BJ (cell line): ENCODE measurements around the gene CACNA1C. TPM values are rescaled to one million over a fixed set of nuclear protein-coding genes. Genes with fewer than 3 reads are reported as not detected.

Experiments
- CTCF ChIA-PET: fragments of 350-600 bp; formaldehyde crosslinking; extraction: SDS; loops from one replicate; lab custom pipeline; 2021; ENCODE audit warnings: antibody characterized with exemption, inconsistent platforms; lab: Yijun Ruan, JAX
- POLR2A ChIA-PET: fragments of 300-600 bp; sonication (Branson Sonifier 250); formaldehyde crosslinking; extraction: SDS; loops from one replicate; lab custom pipeline; 2021; ENCODE audit warnings: antibody characterized with exemption; lab: Charles Lee
- DNase-seq: peaks from one replicate; pipeline ENCODE4 v3.0.0-alpha.2; 2011; ENCODE audit warnings: low read depth
- H3K27me3 ChIP-seq: 2 replicates; pipeline ENCODE4 v1.6.0; 2011; ENCODE audit warnings: low read length; ENCODE audit not compliant: control insufficient read depth, insufficient read depth
- H3K36me3 ChIP-seq: 2 replicates; pipeline ENCODE4 v1.5.1; 2011; ENCODE audit warnings: low read length; ENCODE audit not compliant: control insufficient read depth, insufficient read depth
- H3K4me3 ChIP-seq: 2 replicates; pipeline ENCODE4 v1.5.1; 2011; ENCODE audit warnings: low read depth, mild to moderate bottlenecking, control low read depth, low read length
- CTCF ChIP-seq: IDR thresholded peaks from 2 replicates; pipeline ENCODE4 v1.5.1; 2011; ENCODE audit warnings: low read depth, mild to moderate bottlenecking, control low read depth, inconsistent platforms, low read length, moderate library complexity; ENCODE audit not compliant: insufficient read depth
- polyA plus RNA-seq: library from polyadenylated mRNA; depleted of rRNA; stranded (reverse); fragments of >200 nt; gene quantifications from 2 replicates; pipeline ENCODE4 v1.2.3, GENCODE V29; 2011

CACNA1C gene
- polyA plus RNA-seq, 1 experiment = 14.7 TPM

DNA sequence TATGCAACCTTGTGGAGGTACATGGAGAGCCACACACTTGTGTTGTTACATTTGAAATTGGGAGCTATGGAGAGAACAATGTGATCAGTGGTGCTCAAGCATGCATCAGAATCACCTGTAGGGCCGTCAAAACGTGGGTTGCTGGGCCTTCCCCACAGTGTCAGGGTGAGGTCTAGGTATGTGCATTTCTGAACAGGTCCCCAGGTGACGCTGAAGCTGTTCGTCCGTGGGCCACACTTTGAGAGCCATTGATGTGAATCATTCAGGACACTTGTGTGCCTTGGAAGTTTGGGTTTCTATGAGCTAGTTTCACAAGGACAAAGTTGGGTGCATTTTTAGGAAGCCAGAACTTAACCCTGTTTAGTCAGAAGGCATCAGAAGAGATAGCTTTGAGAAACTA is 450.2 kb downstream of the CACNA1C start:
- Histone ChIP-seq H3K27me3 (no peaks in the 10 kb centered on the region), H3K4me3 (no peak overlapping the region), H3K36me3 (peaks cover 13% of the 10 kb centered on the region)
- CTCF ChIA-PET = no interaction called here
- TF ChIP-seq CTCF = no peak
- POLR2A ChIA-PET = interaction anchor here (0.6 kb wide), 1 partner anchor 9 kb away, joined by 3 read pairs; no protein-coding TSS in a partner anchor
- DNase-seq = no peak

DNA sequence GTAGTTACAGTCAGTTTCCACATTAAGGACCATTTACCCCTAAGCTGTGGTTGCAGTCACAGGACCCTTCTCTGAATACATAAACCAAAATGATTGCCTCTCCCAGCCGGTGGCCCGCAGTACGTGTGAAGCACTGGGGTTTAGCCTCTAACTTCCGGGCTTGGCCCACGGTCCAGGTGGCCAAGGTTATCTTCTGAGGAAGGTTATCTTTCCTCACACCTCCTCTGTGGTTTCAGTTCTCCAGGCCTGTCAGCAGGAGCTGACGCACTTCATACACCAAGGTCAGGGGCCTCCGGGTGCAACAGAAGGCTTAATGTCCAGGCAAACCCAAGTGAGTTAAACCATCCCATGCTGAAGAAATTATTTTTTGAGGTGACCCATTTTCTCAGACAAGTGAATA is 451.0 kb downstream of the CACNA1C start:
- DNase-seq = no peak
- ChIA-PET CTCF (no interaction called here), POLR2A (no interaction called here)
- no peaks in the 10 kb centered on the region for H3K27me3 ChIP-seq
- H3K4me3 ChIP-seq = no peak overlapping the region
- H3K36me3 ChIP-seq = peaks cover 11% of the 10 kb centered on the region
- no peak for TF ChIP-seq CTCF

DNA sequence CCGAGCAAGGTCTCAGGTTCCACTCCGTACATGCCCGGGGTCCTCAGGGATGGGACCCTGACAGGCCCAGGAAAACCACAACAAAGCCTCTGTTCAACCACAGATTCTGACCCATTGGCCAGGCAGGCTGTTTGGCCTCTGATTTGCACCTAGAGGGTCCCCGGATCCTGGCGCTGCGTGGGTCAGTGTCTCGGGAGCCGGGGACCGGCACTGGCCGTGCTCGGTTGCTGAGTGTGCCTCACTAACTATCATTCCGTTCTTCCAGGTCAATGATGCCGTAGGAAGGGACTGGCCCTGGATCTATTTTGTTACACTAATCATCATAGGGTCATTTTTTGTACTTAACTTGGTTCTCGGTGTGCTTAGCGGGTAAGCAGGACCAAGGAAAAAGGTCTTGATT is 451.8 kb downstream of the CACNA1C start:
- DNase-seq = no peak
- ChIA-PET POLR2A (no interaction called here), CTCF (interaction anchor here (0.7 kb wide), 1 partner anchor 45 kb away, joined by 3 read pairs; no protein-coding TSS in a partner anchor)
- Histone ChIP-seq H3K27me3 (no peaks in the 10 kb centered on the region), H3K4me3 (no peak overlapping the region), H3K36me3 (peaks cover 11% of the 10 kb centered on the region)
- TF ChIP-seq CTCF = no peak

GRCh38 chr12:2507814-2508213 is 455.0 kb downstream of the CACNA1C start:
- ChIA-PET POLR2A (no interaction called here), CTCF (no interaction called here)
- Histone ChIP-seq H3K4me3 (no peak overlapping the region), H3K27me3 (no peaks in the 10 kb centered on the region), H3K36me3 (peaks cover 4% of the 10 kb centered on the region)
- DNase-seq = no peak
- TF ChIP-seq CTCF = no peak

GRCh38 chr12:2509137-2509536 is 456.4 kb downstream of the CACNA1C start:
- TF ChIP-seq CTCF = no peak

More at GRCh38 chr12:2509137-2509536, 456.4 kb downstream of the CACNA1C start:
- ChIA-PET POLR2A (no interaction called here), CTCF (interaction anchor here (1.4 kb wide), 1 partner anchor 9 kb away, joined by 3 read pairs; no protein-coding TSS in a partner anchor)
- Histone ChIP-seq H3K27me3 (no peaks in the 10 kb centered on the region), H3K36me3 (peaks cover 2% of the 10 kb centered on the region), H3K4me3 (no peak overlapping the region)
- no peak for DNase-seq
